DND-41 (cell line): ENCODE measurements around the gene CEP41.

Experiments used
- EZH2 ChIP-seq: IDR thresholded peaks from 3 replicates; pipeline ENCODE4 v1.6.1; 2012; ENCODE audit warnings: borderline replicate concordance, low read depth, mild to moderate bottlenecking, moderate library complexity, low read length, inconsistent platforms; ENCODE audit not compliant: severe bottlenecking
- TF ChIP-seq, protein P1 (sequence below): IDR thresholded peaks from 2 replicates; pipeline ENCODE4 v1.5.1; 2012; ENCODE audit warnings: borderline replicate concordance, low read length, moderate library complexity, mild to moderate bottlenecking; ENCODE audit not compliant: poor library complexity, severe bottlenecking; ENCODE audit errors: extremely low read depth

DNA sequence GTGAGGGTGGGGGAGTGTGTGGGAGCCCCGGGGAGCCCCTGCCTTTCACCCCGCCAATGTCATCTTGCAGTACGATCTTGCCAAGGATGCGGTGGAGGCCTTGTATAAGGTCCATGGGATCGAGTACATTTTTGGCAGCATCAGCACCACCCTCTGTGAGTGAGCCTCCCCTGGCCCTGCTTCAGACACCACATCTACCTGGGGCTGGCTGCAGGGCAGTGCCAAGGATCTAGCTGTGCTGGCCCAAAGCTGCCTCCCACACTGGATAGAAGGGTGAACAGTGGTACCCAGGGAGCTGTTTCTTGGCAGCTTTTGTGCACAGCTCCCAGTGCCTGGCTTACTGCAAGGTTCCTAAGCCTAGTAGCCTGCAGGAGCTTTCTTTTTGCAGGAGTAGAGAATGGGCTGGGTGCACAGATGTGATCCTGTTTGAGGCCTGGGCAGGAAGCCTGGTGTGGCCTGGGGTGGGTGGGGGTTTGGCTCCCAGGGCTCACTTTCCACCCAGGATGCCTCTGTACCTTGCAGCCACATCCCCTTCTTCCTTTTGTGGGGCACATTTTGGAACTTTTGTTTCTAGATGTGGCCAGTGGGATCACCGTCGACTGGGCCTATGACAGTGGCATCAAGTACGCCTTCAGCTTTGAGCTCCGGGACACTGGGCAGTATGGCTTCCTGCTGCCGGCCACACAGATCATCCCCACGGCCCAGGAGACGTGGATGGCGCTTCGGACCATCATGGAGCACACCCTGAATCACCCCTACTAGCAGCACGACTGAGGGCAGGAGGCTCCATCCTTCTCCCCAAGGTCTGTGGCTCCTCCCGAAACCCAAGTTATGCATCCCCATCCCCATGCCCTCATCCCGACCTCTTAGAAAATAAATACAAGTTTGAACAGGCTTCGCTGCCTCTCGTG, 72.7 kb downstream of the CEP41 start:
- TF ChIP-seq, protein P1, sequence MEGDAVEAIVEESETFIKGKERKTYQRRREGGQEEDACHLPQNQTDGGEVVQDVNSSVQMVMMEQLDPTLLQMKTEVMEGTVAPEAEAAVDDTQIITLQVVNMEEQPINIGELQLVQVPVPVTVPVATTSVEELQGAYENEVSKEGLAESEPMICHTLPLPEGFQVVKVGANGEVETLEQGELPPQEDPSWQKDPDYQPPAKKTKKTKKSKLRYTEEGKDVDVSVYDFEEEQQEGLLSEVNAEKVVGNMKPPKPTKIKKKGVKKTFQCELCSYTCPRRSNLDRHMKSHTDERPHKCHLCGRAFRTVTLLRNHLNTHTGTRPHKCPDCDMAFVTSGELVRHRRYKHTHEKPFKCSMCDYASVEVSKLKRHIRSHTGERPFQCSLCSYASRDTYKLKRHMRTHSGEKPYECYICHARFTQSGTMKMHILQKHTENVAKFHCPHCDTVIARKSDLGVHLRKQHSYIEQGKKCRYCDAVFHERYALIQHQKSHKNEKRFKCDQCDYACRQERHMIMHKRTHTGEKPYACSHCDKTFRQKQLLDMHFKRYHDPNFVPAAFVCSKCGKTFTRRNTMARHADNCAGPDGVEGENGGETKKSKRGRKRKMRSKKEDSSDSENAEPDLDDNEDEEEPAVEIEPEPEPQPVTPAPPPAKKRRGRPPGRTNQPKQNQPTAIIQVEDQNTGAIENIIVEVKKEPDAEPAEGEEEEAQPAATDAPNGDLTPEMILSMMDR = no peak
- TF ChIP-seq EZH2 = no peak
